Sciatic nerve (tissue), 2 donors: ENCODE measurements around the gene PPM1M. TPM values are rescaled to one million over a fixed set of nuclear protein-coding genes. Genes with fewer than 3 reads are reported as not detected.

Experiments used
- ATAC-seq: fragments of 200-7000 bp; cut with Tn5 transposase; one replicate; pipeline ENCODE4 v1.9.1; 2020; ENCODE audit warnings: mild to moderate bottlenecking, moderate library complexity
- DNase-seq: peaks from one replicate; pipeline ENCODE4 v3.0.0-alpha.2; 2020; ENCODE audit warnings: low spot score
- intact Hi-C: fragments of 100-400 bp; cut with DNase I; formaldehyde crosslinking; loops from one replicate; pipeline ENCODE4 v1.14.2; 2022
- total RNA-seq: library from RNA; stranded (reverse); fragmentation: NEBNext Ultra II Directional; extraction: Animal tissue kit (Norgen Biotek cat#: 25700); gene quantifications from one replicate; pipeline ENCODE4 v1.2.1, GENCODE V29; 2021
- donor health status: DM: no; HTN: no; CAD: no.
- donor health status: DM: no; HTN: no; CAD: no.

PPM1M gene
- total RNA-seq, 1 donor from 2014 or later = 36.9 TPM

DNA sequence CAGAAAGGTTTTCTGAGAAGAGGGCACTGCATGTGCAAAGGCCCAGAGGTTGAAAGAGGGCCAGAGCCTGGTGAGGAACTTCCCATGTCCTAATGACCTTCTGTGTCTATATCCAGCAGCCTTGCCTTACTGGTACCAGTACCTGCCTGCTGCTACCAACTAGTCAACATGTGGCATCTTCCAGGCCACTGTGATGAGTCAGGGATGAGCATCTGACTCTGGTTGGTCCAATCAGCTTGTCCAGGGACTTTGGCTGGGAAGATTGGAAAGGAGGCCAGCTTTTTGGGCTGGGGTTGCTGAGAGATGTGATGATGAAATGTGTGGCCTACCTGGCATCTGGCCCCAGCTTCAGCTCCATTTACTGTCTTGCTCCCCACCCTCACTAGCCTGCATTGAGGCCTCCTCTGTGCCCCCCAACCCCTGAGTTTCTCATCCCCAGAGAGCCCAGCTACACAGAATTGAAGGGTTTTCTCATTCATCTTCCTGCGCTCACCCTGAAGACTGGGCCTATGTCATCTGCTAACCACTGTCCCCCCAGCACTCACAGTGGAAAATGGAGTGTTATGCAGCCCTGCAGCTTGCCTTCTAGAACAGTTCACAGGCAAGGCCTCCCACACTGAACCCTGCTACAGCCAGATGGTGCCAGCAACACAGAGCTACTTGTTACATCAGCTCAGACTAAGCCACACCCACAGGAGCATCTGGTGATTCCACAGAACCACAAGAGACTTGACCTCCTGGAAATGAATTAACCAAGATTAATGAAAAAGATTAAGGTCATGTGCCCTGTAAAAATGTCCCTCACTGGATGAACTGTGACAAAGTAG is 5.3 kb upstream of the PPM1M start:
- peak; percentile 70 for DNase-seq
- peak; percentile 50 for ATAC-seq

DNA sequence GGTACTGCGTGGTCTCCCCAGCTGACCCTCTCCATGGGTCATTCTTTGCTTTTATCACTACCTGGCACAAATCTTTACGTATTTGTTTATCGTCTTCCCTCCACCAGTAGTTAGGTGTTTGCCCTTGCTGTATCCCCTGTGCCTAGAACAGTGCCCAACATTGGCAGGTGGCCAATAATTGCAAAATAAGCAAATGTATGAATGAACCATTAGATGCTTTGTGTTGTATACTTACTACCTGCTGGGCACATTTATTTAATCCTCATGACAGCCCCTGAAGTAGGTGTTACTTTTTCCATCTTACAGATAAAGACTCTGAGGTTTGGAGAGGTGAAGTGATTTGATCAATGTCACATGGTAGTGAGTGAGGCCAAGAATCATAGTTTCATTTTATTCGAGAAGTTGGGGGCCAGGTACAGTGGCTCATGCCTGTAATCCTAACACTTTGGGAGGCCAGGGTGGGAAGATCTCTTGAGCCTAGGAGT is 4.6 kb upstream of the PPM1M start:
- ATAC-seq (no peak), DNase-seq (no peak)

More for the DNA sequence above, 5.3 kb upstream of the PPM1M start:
- intact Hi-C loops = no loop called here

DNA sequence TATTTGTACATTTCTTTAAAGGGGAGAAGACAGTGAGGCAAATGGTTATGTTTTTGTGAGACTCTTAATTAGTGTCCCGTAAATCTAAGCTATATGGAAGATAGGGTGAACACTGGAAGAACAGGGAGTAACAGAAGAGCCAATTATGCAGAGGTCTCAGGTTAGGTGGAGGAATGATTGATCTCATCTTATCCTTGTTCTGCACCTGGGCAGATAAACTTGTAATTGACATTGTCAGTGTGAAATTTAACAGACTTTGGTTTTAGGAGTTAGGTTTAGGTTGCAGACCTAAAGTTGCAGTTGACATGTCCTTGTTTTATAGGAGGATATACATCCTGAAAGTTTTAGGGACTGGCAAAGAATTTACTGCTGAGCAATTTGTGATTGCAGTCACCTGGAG is 3.5 kb upstream of the PPM1M start:
- ATAC-seq (no peak), DNase-seq (no peak)
- intact Hi-C loops = no loop called here

More for the DNA sequence above, 4.6 kb upstream of the PPM1M start:
- intact Hi-C loops = no loop called here

DNA sequence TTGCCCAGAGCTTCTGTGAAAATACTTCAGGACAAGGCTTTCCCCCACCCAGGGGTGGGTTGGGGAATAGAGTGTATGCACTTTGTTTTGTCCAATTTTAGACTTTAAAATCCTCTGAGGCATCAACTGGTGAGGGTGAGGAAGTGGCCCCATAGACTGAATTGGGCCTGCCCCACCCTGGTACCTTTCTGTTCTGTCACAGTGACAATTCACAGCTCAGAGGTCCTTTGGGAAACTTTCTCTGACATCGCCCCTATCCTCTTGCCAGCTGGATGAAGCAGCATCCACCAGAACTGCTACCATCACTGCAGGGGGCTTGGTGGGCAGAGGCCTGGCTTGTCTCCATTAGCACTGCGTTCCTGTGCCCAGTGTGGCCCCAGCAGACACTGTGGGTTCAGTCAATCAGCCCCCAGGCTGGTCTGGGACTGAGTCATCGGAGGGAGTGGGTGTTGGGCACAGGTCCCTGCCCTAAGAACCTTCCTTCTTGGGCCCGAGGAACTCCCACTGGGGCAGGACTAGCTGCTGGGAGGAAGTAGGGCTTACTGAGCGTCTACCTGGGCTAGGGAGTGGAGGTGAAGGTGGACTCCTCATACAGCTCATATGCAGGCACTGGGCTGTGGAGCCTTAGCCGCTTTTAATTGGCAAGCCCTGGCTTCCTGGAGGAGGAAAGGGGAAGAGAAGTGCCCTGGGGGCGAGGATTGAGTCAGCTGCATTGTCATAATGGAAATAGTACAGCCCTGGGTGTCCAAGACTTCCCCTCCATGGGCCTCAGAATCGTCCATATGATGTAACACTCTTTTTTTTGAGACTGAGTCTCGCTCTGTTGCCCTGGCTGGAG is 1.5 kb upstream of the PPM1M start:
- ATAC-seq = peak; percentile 21
- intact Hi-C loops = no loop called here
- peak; percentile 65 for DNase-seq

DNA sequence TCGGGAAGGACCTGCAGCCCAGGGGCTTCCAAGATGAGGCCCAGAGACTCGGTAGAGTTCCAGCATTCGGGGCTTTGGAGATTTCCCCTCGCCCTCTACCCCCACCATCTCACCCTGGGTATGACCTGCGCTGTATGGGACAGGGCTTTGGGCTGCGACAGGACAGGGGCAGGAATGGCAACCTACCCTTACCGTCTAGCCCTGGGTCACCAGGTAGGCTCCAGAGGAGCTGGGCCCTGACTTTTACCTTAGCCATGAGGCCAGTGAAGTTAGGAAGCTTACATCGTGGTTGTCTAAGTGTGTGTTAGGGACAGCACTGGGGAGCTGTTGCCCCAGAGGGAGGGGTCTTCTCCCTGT is 683 bp downstream of the PPM1M start:
- ATAC-seq (peak; percentile 16), DNase-seq (no peak)
- intact Hi-C loops = no loop called here

DNA sequence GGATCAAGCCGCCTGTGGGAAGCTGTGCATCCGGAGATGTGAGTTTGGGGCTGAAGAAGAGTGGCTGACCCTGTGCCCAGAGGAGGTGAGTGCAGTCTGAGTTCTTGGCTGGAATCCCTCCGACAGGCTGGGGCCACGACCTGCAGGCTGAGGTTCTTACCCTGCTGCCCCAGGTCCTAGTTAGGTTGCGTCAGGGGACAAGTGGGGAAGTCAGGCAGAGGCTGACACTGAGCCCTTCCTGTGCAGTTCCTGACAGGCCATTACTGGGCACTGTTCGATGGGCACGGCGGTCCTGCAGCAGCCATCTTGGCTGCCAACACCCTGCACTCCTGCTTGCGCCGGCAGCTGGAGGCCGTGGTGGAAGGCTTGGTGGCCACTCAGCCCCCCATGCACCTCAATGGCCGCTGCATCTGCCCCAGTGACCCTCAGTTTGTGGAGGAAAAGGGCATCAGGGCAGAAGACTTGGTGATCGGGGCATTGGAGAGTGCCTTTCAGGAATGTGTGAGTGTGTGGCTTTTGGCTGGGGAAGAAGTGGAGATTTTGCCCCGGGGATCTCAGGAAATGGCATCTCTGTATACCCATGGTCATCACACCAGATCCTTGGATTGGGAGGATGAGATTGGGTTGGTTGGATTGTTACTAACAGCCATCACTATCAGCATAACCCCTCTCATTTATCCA is 1.3 kb downstream of the PPM1M start:
- DNase-seq (peak; percentile 58), ATAC-seq (peak; percentile 6)
- intact Hi-C loops = no loop called here

DNA sequence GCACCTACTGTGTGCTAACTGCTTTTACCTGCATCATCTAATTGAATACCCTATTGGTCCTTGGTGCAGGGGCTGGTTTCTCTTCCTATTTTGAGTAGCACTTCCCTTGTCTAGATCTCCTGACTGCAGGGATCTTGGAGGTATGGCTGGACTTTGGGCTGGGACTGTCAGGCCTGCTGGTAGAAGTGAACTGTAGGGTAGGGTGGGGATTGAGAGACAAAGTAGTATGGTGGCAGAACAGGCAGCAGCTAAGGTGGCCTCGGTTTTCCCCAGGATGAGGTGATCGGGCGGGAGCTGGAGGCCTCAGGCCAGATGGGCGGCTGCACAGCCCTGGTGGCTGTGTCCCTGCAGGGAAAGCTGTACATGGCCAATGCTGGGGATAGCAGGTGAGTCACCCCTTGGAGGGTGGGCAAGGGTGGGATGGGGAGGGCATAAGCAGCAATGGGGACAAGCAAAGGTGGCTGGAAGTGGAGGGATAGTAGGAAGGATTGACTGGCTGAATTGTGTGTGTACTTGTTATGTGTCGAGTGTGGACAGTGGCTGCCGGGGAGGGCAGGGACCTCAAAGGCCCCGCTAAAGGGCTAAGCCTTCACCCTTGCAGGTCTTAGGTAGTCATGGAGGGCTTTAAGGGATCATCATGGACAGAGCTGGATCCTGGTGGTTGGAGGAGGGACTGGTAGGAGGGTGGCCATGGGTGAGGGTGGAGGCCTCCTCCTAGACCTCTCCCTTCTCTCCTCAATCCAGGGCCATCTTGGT is 2.0 kb downstream of the PPM1M start:
- no peak for DNase-seq
- intact Hi-C loops = no loop called here

DNA sequence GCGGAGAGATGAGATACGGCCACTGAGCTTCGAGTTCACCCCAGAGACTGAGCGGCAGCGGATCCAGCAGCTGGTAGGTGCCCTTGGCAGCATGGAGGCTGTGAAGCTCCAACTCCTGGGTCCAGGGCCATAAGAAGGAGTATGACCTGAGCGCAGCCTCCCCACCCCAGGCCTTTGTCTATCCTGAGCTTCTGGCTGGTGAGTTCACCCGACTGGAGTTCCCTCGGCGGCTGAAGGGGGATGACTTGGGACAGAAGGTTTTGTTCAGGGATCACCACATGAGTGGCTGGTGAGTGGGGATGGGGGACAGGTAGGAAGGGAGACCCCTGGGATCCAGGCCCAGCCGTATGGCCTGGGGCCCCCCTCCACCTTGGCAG is 2.6 kb downstream of the PPM1M start:
- no peak for ATAC-seq
- DNase-seq = no peak
- intact Hi-C loops = no loop called here

More for the DNA sequence above, 2.0 kb downstream of the PPM1M start:
- ATAC-seq = no peak

DNA sequence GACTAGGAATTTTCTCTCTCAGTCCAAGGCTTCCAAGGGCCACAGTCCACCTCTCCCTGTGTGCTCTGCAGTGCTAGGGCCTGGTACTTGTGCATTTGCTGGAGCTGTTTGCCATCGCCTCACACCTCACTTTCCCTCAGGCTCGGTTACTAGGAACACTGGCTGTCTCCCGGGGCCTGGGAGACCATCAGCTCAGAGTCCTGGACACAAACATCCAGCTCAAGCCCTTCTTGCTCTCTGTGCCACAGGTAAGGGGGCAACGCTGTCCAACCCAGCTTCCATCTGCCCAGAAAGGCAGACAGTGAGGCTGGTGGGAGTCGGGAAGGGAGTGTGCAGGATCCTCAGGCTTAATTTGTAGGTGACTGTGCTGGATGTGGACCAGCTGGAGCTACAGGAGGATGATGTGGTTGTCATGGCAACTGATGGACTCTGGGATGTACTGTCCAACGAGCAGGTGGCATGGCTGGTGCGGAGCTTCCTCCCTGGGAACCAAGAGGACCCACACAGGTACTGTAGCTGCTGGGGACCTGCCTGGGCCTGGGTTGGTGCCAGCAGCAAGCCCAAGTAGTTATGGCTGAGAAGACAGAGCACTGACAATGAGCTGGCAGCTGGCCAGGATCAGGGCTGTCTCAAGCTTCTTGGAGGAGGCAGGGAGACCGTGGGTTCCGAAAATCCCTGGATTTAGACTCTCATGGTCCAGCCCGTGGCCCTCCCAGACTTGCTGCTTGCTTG is 3.4 kb downstream of the PPM1M start:
- DNase-seq (no peak), ATAC-seq (no peak)
- intact Hi-C loops = no loop called here

DNA sequence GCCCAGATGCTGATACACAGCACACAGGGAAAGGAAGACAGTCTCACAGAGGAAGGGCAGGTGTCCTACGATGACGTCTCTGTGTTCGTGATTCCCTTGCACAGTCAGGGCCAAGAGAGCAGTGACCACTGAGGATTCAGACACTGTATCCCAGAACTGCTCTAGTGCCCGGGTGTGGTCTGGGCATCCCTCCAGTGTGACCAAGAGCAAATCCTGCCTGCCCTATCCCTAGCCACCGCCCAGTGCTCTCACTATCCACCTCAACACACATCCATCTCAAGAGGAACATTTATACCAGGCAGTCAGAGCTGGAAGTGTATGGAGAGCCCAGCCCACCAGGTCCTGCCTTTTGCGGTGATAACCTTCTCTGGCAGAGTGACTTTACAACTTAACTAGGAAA is 4.1 kb downstream of the PPM1M start:
- intact Hi-C loops = no loop called here
- DNase-seq = no peak
- ATAC-seq = no peak

DNA sequence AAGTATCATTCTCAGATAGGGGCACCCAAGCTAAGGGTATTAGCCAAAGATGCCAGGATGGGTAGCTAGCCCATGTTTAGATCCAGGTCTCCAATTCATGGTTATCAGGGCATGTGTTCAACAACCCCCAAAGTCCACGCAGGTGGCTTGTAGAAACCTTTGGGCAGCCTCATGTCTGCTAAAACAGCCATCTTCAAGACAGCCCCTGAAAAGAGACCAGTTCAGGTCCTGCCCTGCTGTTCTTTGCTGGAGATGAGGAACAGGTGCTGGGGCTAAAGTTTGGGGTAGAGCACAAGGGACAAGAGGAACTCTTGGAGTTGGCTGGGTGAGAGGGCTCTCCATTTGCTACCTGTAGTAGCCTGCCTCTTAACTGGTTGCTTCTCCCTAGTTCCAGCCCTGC is 4.6 kb downstream of the PPM1M start:
- intact Hi-C loops = no loop called here
- ATAC-seq (no peak), DNase-seq (no peak)

DNA sequence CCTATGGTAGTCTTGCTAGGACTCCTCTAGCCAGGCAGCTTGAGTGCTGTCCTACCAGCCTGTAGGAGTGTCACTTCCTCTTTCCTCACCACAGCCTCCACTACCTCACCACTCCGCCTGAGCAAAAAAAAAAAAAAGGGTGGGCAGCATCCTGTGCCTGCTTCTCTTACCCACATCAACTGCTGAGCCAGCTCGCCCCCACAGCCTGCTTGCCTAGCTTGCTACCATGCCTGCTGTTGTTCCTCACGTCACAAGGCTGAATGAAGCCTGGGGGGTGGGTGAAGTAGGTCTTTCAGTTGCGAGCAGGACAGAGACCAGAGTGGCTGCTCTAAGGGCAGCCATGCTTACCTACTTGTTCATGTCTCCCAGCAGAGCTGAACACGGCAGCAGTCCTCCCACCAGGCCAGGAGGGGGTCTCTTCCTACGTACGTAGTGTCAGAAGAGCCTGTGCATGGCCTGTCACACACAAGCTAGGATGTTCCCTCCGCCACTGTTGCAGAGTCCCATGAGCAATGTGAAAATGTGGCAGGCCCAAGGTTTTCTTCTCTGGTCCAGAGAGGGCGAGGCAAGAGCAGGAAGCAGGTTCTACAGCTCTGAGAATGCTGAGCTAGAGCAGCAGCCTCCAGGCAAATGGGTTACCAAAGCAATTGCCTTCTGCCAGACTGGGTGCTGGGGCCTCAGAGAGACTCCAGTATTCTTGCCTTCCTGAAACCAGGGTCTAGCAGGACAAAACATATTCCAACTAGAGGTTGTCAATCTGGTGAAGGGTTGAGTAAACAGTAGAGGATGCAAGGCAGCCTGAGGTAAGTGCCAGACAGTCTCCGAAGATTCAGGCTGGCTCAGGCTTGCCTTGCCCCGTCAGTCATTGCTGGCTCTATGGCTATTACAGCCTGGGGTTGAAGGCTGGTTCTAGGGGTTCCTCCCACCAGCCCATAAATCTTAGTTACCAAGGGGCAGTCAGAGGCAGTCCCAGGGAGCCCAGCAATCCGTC is 8.1 kb downstream of the PPM1M start:
- intact Hi-C loops = no loop called here
- DNase-seq (no peak), ATAC-seq (peak; percentile 75)

DNA sequence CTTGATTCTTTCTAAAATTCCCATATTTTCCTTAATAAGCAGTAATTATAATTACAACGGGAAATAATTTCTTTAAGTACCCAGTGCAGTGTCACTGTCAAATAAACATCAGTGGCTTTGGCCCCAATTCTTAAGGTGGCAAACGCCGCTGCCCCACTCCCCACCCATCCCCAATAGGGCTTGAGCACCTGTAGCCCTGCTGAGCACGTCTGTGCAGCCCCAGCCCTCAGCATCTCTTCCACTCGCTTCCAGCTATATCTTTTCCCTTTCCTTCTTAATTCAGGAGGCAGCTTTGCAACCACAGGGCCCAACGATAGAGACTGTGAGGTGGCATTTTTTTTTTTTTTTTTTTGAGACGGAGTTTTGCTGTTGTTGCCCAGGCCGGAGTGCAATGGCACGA is 9.0 kb downstream of the PPM1M start:
- ATAC-seq (no peak), DNase-seq (no peak)
- intact Hi-C loops = no loop called here

DNA sequence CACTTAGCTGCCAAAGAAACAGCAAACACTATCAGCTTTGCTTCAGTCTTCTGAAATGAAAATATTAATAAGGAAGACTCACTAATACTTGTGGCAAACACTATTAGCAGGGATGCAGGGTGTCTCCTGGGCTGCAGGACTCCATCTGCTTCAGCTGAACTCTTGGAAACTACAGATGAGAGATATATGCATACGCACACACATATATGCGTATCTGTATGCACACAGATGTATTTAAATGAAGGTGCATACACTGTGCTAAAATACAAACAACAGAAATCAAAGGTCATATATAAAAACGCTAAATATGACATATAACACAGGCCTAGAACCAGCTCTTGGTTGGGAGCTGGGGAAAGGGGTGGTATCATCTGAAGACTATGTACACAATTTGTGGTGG is 10.6 kb downstream of the PPM1M start:
- DNase-seq = no peak
- intact Hi-C loops = no loop called here
- ATAC-seq = no peak

DNA sequence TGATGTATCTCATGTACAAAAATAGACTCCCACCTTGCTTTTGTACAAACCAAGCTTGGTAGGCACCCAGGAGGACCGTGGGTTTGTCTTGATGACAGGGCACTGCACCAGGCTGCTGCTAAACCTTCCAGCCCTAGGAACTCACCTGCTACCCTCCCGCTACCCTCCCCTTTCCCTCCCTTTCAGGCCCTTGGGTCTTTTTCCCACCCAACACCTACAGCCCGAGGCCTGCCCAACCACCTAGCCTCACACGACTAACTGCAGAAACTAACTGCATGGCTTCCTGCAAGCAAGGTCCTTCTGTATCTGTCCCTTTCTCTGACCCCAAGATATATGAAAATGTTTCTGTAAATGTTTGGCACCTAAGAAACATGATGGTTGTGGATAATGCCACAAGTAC is 11.1 kb downstream of the PPM1M start:
- intact Hi-C loops = no loop called here
- ATAC-seq = no peak

DNA sequence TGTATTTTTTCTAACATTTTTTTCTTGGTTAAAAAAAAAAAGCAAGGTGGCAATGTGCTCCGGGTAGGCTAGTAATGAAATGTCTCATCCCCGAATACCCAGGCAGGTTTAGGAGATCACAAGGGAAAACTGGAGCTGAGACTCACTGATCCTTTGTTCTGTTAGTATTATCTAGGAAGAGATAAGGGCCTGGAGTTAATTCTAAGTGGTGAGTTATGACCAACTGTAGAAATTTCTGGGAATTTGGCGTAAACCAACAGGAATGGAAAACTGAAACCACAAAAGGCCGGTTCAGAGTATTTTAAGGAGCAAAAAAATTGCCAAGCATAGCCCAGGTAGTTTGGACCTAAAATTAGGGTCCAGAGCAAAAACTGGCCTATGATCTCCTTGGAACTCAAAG is 12.4 kb downstream of the PPM1M start:
- intact Hi-C loops = no loop called here
- ATAC-seq (no peak), DNase-seq (no peak)

More for the DNA sequence above, 11.1 kb downstream of the PPM1M start:
- no peak for DNase-seq

DNA sequence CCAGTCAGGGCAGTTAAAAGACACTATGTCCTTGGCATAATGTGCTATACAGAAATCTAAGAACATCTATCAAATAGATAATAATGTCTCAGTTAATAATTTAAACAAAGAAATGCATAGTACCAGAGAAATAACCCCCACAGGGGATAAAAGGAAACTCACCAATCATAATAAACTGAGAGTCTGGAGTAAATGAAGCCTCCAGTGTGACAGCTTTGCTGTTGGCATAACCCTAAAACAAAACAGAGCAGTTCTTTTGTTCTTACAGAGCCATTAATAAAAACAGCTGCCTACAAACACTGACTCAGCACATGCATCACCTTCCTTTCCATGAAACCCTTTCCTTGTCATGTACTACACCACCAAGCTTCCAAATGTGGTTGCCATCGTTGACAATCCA is 13.5 kb downstream of the PPM1M start:
- ATAC-seq = no peak
- intact Hi-C loops = no loop called here

More for the DNA sequence above, 13.5 kb downstream of the PPM1M start:
- DNase-seq = no peak
